Fibroblast of the aortic adventitia (primary cell): ENCODE results near the gene HOXB8. TPM values are rescaled to one million over a fixed set of nuclear protein-coding genes. Genes with fewer than 3 reads are reported as not detected.

ENCODE experiments used
- DNase-seq: peaks from one replicate; pipeline ENCODE4 v3.0.0-alpha.2; 2010; ENCODE audit warnings: low read depth
- H3K4me3 ChIP-seq: 2 replicates; pipeline ENCODE4 v1.5.1; 2011; ENCODE audit warnings: low read depth, mild to moderate bottlenecking, control low read depth, low read length, moderate library complexity
- CTCF ChIP-seq: IDR thresholded peaks from 2 replicates; pipeline ENCODE4 v1.5.1; 2011; ENCODE audit warnings: mild to moderate bottlenecking, low read length, control low read depth, inconsistent platforms; ENCODE audit not compliant: insufficient read depth
- total RNA-seq: library from RNA; depleted of rRNA; stranded (reverse); fragments of >200 nt; gene quantifications from 2 replicates; pipeline ENCODE4 v1.2.3, GENCODE V29; 2012; ENCODE audit warnings: low replicate concordance

Gene HOXB8
- total RNA-seq, 1 donor = 0.09 TPM

- TF ChIP-seq CTCF = no peak
- H3K4me3 ChIP-seq = peak overlapping the region; percentile 77
- peak; percentile 81 for DNase-seq
Observed at GRCh38 chr17:48577330-48577945, 37.7 kb downstream of the HOXB8 start.

- peak overlapping the region; percentile 77 for H3K4me3 ChIP-seq
- TF ChIP-seq CTCF = no peak
- peak; percentile 84 for DNase-seq
Observed at GRCh38 chr17:48576479-48577309, 38.4 kb downstream of the HOXB8 start.

- TF ChIP-seq CTCF = no peak
- peak; percentile 70 for DNase-seq
- H3K4me3 ChIP-seq = peak overlapping the region; percentile 56
Observed at GRCh38 chr17:48575673-48576478, 39.2 kb downstream of the HOXB8 start.

GRCh38 chr17:48575066-48575582 is 40.0 kb downstream of the HOXB8 start:
- no peak for TF ChIP-seq CTCF
- peak; percentile 74 for DNase-seq
- H3K4me3 ChIP-seq = peak overlapping the region; percentile 59

- peak overlapping the region; percentile 59 for H3K4me3 ChIP-seq
- TF ChIP-seq CTCF = no peak
- no peak for DNase-seq
Observed at GRCh38 chr17:48574505-48575065, 40.5 kb downstream of the HOXB8 start.

GRCh38 chr17:48571826-48572417 is 43.2 kb downstream of the HOXB8 start:
- TF ChIP-seq CTCF = no peak
- peak; percentile 55 for DNase-seq
- peak overlapping the region; percentile 59 for H3K4me3 ChIP-seq
